ENCODE measurements around the gene C1orf50. TPM values are rescaled to one million over a fixed set of nuclear protein-coding genes. Genes with fewer than 3 reads are reported as not detected.

The C1orf50 gene
- total RNA-seq, 6 donors from 2014 or later, result 0.55 to 7.4 (median 2.5) TPM

GRCh38 chr1:42773420-42773819 lies 6.4 kb downstream of the C1orf50 start:
- ATAC-seq (ENCODE audit: low FRiP score in 2 of 2) (no peak), DNase-seq (no peak)
- H3K36me3 ChIP-seq, result peaks cover 15 to 39% (median 27%) of the 10 kb centered on the region in 4 donors
- no peak overlapping the region for H3K4me3 ChIP-seq
- no peaks in the 10 kb centered on the region for H3K9me3 ChIP-seq
- H3K27me3 ChIP-seq, result no peaks in the 10 kb centered on the region
- H3K27ac ChIP-seq, result no peak overlapping the region
- WGBS, 2 donors, result 46 to 95% methylated on average over 2 of the region's 2 CpGs
- no peak for TF ChIP-seq POLR2A (IDR thresholded peaks at IDR 0.05)
- no peak for TF ChIP-seq CTCF (IDR thresholded peaks at IDR 0.05)
- H3K4me1 ChIP-seq, result peaks cover 2 to 23% (median 6%) of the 10 kb centered on the region in 4 donors

- WGBS, 2 donors, result 82 to 89% methylated on average over 4 to 5 of the region's 5 CpGs
- no peak overlapping the region for H3K4me3 ChIP-seq
- peaks cover 0 to 7% (median 0%) of the 10 kb centered on the region in 4 donors for H3K4me1 ChIP-seq
- no peak overlapping the region for H3K27ac ChIP-seq
- no peaks in the 10 kb centered on the region for H3K9me3 ChIP-seq
- H3K36me3 ChIP-seq, result peaks cover 15 to 52% (median 27%) of the 10 kb centered on the region in 4 donors
- DNase-seq, result no peak
- ATAC-seq (ENCODE audit: low FRiP score in 2 of 2), result no peak
- H3K27me3 ChIP-seq, result no peaks in the 10 kb centered on the region
- no peak for TF ChIP-seq POLR2AphosphoS5 (IDR thresholded peaks at IDR 0.05)
- TF ChIP-seq POLR2A (IDR thresholded peaks at IDR 0.05), result no peak
Measured at GRCh38 chr1:42774928-42775526, 8.0 kb downstream of the C1orf50 start.

GRCh38 chr1:42776502-42776901 lies 9.5 kb downstream of the C1orf50 start:
- WGBS, 2 donors, result 97% methylated on average over 5 to 6 of the region's 6 CpGs
- H3K27me3 ChIP-seq, result no peaks in the 10 kb centered on the region
- no peaks in the 10 kb centered on the region for H3K9me3 ChIP-seq
- no peak for DNase-seq
- H3K27ac ChIP-seq, result no peak overlapping the region
- ATAC-seq (ENCODE audit: low FRiP score in 2 of 2), result no peak
- H3K4me3 ChIP-seq, result no peak overlapping the region
- H3K4me1 ChIP-seq, result peaks cover 0 to 6% (median 0%) of the 10 kb centered on the region in 4 donors
- peaks cover 15 to 53% (median 29%) of the 10 kb centered on the region in 4 donors for H3K36me3 ChIP-seq
- TF ChIP-seq POLR2A (IDR thresholded peaks at IDR 0.05) (no peak), EP300 (IDR thresholded peaks at IDR 0.05) (no peak), POLR2AphosphoS5 (IDR thresholded peaks at IDR 0.05) (no peak), CTCF (IDR thresholded peaks at IDR 0.05) (no peak)

- H3K36me3 ChIP-seq, result peaks cover 15 to 55% (median 29%) of the 10 kb centered on the region in 4 donors
- H3K9me3 ChIP-seq, result no peaks in the 10 kb centered on the region
- DNase-seq (no peak), ATAC-seq (ENCODE audit: low FRiP score in 2 of 2) (peak in 1 of 2 donors; percentile 77)
- H3K4me1 ChIP-seq, result no peaks in the 10 kb centered on the region
- H3K4me3 ChIP-seq, result no peak overlapping the region
- H3K27ac ChIP-seq, result no peak overlapping the region
- H3K27me3 ChIP-seq, result no peaks in the 10 kb centered on the region
- peak; percentile 28 to 63 (median 40) for TF ChIP-seq CTCF (IDR thresholded peaks at IDR 0.05)
- TF ChIP-seq EP300 (IDR thresholded peaks at IDR 0.05), result no peak
Measured at GRCh38 chr1:42777852-42778251, 10.8 kb downstream of the C1orf50 start.

GRCh38 chr1:42779725-42780124 lies 12.7 kb downstream of the C1orf50 start:
- WGBS, 2 donors, result 82 to 85% methylated on average over 2 of the region's 2 CpGs
- H3K9me3 ChIP-seq, result no peaks in the 10 kb centered on the region
- H3K27me3 ChIP-seq, result no peaks in the 10 kb centered on the region
- H3K36me3 ChIP-seq, result peaks cover 12 to 48% (median 24%) of the 10 kb centered on the region in 4 donors
- no peak overlapping the region for H3K27ac ChIP-seq
- H3K4me1 ChIP-seq, result peaks cover 0 to 2% (median under 1%) of the 10 kb centered on the region in 4 donors
- TF ChIP-seq POLR2AphosphoS5 (IDR thresholded peaks at IDR 0.05), result no peak
- no peak for TF ChIP-seq EP300 (IDR thresholded peaks at IDR 0.05)
- H3K4me3 ChIP-seq, result no peak overlapping the region
- DNase-seq (no peak), ATAC-seq (ENCODE audit: low FRiP score in 2 of 2) (no peak)

GRCh38 chr1:42780176-42780575 lies 13.1 kb downstream of the C1orf50 start:
- 86 to 95% methylated on average over 1 of the region's 1 CpG for WGBS, 2 donors

More at GRCh38 chr1:42780176-42780575, 13.1 kb downstream of the C1orf50 start:
- Histone ChIP-seq H3K4me1 (peaks cover 4 to 6% (median 5%) of the 10 kb centered on the region in 4 donors), H3K27me3 (no peaks in the 10 kb centered on the region), H3K4me3 (no peak overlapping the region), H3K36me3 (peaks cover 7 to 43% (median 19%) of the 10 kb centered on the region in 4 donors), H3K27ac (no peak overlapping the region), H3K9me3 (no peaks in the 10 kb centered on the region)
- DNase-seq (no peak), ATAC-seq (ENCODE audit: low FRiP score in 2 of 2) (no peak)
- TF ChIP-seq EP300 (IDR thresholded peaks at IDR 0.05), result no peak
- no peak for TF ChIP-seq CTCF (IDR thresholded peaks at IDR 0.05)
- no peak for TF ChIP-seq POLR2A (IDR thresholded peaks at IDR 0.05)
- TF ChIP-seq POLR2AphosphoS5 (IDR thresholded peaks at IDR 0.05), result no peak

Measured in upper lobe of left lung (tissue), 6 donors.